Activated T-cell treated with anti-CD3 and anti-CD28 coated beads for 48 hours (primary cell): ENCODE measurements around the gene GABARAPL1.
"Not testable (repeated sequence)": the region's sequence is repeated elsewhere in the genome, so short reads cannot be mapped to it uniquely, and the experiment has no call there.

Experiments used
- DNase-seq: peaks from one replicate; pipeline ENCODE4 v3.0.0-alpha.2; 2020; ENCODE audit warnings: low read depth

GABARAPL1 gene

DNA sequence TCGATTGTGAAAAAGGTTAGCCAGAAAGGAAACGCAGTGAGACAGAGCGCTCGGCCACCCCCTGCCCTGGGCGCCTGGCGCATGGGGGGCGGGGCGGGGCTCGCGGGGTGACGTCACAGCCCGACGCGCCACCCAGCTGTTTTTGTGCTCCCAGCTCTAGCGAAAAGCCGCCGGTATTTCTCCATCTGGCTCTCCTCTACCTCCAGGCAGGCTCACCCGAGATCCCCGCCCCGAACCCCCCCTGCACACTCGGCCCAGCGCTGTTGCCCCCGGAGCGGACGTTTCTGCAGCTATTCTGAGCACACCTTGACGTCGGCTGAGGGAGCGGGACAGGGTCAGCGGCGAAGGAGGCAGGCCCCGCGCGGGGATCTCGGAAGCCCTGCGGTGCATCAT, at the start of gene GABARAPL1:
TSS of gene GABARAPL1 (plus strand) at position 139 of the 393 bp plus-strand sequence. CDS start at position 392, 253 bp downstream.
- peak; percentile 73 for DNase-seq

DNA sequence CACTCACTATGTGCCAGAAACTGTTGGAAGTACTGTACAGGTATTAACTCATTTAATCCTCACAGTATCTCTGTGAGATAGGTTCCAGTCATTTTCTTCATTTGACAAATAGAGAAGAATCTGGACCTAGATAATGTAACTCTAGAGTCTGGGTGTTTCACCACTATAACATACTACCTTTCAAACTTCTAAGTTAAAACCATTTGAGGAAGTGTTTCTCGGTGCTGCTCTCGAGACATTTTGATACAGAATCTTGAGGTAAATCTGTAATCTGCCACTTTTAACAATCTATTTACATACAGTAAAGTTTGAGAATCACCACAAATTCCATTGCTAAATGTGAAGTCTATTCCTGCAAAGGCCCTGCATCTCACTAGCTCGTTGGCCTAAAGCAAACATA, 49.6 kb upstream of the GABARAPL1 start:
- DNase-seq = no peak

DNA sequence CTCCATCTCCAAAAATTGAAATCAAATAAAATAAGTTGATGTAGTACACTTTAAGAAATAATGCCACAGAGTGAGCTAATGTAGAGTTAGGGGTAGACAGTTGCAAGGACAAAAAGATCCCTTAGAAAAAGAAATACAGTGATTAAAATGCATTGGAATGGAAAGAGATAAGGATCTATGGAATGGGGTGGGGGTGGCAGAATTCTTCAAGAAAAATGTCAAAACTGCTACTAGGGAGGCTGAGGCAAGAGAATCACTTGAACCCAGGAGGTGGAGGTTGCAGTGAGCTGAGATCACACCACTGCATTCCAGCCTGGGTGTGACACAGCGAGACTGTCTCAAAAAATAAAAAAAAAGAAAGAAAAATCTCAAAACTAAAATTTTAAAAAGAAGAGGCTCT, 47.3 kb upstream of the GABARAPL1 start:
- no peak for DNase-seq

DNA sequence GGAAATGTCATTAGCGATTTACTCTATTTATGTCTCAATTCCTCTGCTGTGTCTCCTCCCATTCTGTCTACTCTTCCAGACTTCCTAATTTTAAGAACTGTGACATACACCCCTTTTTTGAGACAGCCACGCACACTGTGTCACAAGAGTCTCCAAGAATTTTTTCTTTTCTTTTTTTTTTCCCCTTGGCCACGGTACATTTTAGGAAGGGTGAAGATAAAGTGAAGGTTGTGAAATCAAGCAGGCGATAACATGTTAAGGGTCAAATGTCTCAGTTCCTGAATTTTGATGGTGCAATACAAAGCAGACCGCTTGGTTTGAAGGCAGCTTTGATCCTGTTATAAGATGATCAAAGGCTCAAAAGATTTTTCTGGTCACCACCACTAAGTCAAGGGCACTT, 45.1 kb upstream of the GABARAPL1 start:
- no peak for DNase-seq

DNA sequence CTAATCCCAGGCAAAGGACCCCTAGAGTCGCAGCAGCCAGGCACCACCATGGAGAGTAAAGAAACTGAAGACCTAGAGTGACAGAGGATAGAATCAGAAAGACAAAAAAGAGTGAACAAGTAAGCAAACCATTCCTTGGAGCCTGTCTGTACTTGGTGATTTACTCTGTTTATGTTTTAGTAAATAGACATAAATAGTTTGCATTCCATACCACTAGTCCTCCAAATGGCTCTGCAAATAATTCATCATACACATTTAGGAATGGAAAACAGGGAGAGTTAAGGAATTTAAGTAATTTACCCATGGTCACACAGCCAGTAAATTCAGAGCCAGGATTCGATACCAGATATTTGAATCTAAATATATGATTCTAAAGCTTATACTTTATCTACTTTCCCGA, 43.6 kb upstream of the GABARAPL1 start:
- no peak for DNase-seq

DNA sequence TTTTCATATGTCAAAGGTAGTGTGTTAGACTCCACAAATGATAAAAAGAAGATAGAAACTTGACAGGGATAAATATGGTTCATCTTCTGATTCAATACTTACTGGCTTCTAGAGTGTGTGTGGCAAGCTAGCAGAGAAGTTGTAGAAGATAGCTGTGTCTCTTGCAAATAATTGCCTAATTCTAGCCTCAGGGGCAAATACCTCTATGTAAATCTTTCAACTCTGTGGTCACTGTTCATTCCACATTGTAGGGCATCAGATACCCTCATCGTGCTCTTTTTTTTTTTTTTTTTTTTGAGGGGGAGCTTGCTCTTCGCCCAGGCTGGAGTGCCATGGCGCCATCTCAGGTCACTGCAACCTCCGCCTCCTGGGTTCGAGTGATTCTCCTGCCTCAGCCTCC, 42.5 kb upstream of the GABARAPL1 start:
- DNase-seq = no peak

DNA sequence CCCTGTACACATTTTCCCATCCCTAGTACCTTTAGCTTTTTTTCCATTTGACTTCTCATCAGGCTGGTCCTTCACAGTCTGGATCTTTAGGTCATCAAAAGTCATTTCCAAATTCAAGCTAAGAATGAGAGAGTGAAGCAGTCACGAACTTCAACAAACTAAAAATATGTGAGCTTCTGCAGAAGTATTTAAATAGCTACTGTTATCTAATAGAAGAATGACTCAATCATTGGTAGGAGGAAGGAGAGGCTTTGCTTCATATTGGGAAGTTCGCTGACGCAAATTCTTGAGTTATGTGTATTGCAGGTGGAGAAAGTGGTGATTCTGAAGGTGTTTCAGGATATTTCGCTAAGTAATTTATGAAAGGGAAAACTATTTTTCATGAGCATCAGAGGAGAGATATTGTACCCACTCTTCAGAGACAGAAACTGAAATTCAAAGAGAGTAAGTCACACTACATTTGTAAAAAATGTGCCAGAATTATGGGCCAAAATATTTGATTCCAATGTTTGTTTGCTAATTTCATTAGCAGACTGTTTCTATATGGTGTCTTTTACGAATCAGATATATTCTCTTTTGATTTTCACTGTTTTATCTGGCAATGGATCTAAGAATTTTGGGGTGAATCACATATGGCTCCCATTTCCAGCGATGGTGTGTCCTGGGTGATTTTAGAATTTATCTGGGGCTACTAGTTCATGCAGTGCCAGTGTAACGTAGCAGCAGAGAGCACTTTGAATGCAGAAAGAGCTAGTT, 40.5 kb upstream of the GABARAPL1 start, which contains the start of gene OLR1:
TSS of gene OLR1 (minus strand) at position 160 of the 756 bp plus-strand sequence. CDS start at position 105, 55 bp downstream.
- no peak for DNase-seq

DNA sequence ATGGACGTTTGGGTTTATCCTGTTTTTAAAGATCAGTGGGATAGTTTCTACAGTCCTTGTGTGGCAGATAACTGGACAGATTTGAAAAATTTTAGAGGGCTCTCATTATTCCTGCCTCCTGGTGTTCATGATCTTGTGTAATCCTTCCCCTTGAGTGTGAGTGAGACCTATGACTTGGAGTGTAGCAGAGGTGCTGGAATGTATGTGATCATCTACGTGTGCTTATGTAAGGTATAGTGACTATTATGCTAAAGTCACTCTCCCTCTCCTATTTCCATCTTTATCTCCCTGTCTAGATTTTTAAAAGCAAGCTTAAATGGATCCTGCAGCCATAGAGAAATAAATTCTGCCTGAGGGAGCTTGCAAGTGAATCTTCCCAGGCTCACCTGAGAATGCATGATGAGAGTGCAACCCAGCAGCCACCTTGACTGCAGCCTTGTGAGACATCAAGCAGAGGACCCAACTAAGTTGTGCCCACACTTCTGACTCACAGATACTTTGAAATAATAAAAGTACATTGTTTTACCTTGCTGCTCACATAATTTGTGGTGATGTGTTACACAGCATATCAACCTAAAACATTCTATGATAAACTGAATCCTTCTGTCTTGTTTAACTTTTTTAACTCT, 37.6 kb upstream of the GABARAPL1 start:
- no peak for DNase-seq

DNA sequence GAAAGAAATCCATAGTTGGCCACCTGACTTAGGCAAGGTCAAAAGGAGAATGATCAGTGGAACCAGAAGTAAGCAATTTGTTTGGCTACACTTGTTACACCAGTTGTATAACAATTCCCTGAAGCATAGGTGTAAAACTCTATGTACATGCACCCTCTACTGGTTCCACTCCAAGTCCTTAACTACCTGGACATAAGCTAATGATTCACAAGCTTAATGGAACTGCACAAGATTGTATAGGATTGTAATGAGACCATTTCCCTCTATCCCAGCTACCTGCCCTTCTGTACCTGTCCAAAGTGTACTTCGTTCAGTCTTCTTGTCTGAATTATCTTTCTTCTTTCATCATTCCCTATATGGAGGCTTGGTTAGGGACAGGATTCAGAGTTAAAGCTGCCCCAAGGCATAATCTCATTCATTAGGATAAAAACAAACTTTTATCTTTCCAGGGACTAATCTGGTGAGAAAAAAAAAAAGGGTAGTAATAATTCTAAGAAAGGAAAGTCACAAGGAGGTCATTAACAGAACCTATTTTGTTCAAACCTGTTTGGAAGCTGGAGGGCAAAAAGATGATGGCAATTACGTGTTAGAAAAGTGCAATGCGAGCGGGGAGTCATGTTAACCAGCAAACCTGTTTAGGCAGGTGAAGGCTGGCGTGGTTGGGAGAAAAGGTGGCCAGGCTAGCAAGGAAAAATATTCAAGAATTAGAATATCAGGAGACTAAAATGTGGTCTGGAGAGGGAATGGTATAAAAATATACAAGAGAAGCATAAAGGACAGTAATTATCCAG, 36.6 kb upstream of the GABARAPL1 start:
- DNase-seq = no peak

DNA sequence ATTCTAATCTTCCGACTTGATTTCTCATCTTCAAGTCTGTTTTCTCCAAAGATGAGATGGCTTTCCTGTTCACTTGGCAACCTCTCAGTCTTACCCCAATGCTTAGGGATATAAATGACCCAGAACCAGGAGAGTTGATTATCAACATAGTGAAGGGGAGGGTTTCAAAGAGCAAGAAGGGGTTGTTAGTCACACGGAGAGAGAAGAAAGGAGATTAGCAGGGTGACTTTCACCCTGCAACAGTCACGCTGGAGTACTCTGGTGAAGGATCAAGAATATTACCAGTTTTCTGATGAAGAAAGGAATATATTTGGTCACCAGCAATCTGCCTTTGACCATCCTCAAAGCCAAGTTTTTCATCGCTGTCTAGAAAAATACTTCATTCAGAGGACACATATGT, 33.9 kb upstream of the GABARAPL1 start, which contains the start of gene TMEM52B:
TSS of gene TMEM52B (plus strand) at position 212 of the 400 bp plus-strand sequence. CDS start 543 bp downstream, outside the sequence.
- no peak for DNase-seq

DNA sequence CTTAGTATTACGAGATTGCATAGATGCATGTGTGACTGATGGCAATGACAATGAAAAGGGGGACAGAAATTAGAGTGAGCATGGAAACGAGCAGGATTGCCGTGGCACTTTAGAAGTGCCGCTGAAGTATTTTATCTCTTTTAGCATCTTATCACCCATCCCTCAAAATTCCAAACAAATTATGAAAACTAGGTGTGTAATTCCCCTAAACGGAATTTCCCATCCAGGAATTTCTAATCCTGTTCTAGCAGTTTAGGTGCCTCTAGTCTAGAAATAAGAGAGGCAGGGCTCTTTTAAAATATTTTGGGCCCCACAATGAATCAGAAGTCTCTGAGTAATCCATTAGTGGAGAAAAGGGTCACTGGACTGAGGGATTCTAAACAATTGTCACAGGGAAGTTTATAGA, 32.9 kb upstream of the GABARAPL1 start:
- no peak for DNase-seq

DNA sequence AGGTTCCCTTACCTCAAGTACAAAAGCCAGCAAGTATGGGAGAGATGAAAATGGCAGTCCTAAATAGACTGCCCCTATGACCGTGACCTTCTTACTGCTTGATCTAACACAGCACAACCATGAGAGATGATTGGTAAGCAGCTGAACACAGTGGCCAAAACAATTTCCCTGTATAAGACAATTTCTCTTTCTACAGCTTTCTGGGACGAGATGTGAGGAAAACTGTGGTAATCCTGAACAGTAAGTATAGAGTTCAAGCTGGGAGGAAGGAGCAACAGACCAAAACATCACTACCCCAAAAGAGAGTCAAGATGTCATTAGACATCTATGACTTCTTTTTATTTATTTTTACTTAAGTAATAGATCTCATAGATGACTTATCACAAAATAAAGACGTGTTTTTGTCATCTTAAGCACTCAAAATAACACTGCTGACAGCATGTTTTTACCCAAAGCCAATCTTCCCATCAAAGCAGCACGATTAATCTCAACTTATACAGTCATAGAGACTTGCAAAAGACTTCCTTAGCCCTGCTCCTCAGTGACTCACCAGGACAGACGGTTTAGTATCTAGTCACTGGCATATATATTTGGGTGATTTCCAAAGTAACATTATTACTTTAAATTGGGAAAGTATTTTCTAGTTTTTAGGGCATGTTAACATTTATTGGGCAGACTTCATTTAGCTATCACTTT, 30.2 kb upstream of the GABARAPL1 start:
- DNase-seq = no peak

DNA sequence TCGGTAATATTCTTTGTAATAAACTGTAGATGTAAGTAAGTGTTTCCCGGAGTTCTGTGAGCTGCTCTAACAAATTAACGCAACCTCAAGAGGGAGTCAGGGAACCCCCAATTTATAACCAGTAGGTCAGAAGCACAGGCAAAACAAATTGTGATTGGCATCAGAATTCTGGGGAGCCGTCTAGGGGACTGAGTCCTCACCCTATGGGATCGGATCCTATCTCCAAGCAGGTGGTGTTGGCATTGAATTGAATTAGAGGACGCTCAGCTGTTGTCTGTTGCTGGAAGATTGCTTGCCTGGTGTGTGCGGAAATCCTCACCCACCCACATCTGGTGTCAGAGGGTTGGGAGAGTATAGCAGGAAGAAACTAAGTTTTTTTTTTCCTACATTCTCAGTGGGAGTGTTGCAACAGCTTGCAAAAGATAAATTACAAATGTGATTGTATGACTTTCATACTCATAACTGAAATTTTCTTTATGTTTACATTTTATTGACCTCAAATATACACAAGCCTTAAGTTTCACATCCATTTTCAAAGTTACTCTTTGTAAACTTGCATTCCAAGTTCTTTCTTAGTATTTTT, 28.3 kb upstream of the GABARAPL1 start:
- DNase-seq = no peak

DNA sequence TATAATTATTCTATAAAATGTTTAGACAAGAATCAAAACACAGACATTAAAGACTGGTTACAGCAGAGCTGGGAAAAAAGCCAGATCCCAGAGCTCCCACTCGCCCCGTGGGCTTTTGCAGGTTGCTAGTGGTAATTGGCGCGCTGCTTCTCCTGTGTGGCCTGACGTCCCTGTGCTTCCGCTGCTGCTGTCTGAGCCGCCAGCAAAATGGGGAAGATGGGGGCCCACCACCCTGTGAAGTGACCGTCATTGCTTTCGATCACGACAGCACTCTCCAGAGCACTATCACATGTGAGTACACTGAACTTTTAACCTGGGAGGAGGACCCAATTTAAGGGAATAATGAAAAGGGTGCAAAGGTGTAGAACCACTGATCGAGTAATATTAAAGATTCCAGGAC, 26.4 kb upstream of the GABARAPL1 start:
- no peak for DNase-seq

DNA sequence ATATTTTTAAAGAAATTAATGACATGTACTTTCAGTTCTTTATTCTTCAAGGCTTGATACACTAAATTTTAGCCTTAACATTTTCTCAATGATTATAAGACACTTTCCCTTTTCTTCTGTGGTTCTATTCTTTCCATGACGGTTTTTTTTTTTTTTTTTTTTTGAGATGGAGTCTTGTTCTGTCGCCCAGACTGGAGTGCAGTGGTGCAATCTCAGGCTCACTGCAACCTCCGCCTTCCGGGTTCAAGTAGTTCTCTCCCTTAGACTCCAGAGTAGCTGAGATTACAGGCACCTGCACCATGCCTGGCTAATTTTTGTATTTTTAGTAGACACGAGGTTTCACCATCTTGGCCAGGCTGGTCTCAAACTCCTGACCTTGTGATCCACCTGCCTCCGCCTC, 25.7 kb upstream of the GABARAPL1 start:
- DNase-seq = not testable (repeated sequence)

DNA sequence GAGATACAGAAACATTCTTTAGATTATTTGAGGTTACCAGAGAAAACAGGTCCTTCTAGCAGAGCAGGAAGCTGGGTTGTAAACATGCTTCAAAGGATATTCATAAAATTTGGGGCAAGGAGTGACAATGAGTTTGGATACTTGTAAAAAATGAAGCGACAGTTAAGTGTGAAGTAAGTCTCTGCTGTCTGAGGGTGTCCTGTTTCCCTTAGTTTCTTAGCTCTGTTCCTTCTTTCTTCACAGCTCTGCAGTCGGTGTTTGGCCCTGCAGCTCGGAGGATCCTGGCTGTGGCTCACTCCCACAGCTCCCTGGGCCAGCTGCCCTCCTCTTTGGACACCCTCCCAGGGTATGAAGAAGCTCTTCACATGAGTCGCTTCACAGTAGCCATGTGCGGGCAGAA, 23.0 kb upstream of the GABARAPL1 start:
- DNase-seq = no peak

DNA sequence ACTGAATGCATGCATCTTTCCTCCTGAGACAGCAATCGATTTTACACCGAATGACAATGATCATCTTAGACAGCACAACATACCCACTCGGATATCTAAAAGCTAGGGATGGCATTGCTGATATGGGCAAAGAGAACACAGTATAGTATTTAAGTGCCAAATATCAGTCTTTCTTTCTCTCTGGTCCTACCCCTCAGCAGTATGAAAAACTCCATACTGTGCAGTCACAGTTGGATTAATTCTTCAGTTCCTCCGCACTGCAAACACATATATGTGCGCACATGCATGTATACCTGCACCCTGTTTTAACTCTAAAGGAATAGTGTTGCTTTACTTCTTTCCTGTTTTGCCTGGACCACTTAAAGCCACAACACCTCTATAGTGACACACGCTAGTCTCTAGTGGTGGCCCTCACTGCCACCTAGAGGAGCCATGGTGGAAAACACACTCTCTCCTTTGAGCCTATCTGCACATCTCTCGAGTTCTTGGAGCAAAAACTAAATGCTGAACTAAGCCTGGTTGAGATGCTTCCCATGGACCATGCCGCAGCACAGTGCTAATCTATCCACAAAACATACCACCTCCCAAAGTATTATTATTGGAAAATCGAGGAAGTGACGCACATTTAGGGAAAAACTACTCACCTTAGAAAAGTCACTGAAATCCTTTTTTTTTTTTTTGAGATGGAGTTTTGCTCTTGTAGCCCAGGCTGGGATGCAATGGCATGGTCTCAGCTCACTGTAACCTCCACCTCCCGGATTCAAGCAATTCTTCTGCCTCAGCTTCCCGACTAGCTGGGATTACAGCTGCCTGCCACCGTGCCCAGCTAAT, 21.9 kb upstream of the GABARAPL1 start:
- peak; percentile 35 for DNase-seq

DNA sequence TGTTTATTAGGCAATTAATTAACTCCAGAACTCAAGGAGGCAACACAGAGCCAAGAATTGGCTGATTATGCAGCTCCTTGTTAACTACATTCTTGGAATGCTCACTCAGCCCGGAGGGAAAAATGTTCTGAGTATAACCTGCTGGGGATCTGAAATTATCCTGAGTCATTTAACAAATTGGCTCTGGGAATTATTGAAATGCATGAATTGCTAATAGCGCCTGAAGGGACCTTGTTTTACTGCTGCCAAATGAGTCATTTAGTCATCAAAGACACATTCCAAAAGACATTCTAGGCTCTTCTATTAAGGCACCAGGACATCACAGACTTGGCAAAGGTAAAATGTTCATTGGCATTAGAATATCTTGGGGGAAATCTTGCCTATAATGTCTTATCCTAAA, 20.8 kb upstream of the GABARAPL1 start:
- no peak for DNase-seq

DNA sequence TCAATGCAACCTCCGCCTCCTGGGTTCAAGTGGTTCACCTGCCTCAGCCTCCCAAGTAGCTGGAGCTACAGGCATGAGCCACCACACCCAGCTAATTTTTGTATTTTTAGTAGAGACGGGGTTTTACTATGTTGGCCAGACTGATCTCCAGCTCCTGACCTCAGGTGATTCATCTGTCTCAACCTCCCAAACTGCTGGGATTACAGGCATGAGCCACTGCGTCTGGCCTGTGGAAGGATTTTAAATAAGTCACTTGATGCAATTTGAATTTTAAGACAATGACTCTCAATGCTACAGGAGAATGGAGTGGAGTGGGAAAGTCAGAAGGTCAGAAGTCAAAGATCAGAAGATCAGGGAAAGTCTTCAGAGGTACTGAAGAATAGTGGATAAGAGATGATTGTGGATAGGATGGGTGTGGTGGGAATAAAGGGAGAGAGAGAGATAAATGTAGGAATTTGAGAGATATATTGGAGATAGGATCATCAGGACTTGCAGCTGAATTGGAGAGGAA, 18.5 kb upstream of the GABARAPL1 start:
- DNase-seq = no peak

DNA sequence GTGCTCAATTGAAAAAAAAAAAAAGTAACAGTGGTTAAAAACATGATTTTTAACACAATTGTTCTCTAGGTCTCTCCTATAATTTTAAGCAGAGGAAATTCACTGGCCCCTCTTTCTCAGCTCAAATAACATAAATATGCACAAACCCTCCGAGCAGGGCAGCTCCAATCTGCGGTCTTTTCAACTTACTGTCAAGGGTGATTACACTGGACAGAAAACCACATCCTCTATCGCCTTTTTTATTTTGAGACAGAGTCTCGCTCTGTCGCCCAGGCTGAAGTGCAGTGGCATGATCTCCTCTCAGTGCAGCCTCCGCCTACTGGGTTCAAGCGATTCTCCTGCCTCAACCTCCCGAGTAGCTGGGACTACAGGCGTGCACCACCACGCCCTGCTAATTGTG, 16.5 kb upstream of the GABARAPL1 start:
- no peak for DNase-seq

DNA sequence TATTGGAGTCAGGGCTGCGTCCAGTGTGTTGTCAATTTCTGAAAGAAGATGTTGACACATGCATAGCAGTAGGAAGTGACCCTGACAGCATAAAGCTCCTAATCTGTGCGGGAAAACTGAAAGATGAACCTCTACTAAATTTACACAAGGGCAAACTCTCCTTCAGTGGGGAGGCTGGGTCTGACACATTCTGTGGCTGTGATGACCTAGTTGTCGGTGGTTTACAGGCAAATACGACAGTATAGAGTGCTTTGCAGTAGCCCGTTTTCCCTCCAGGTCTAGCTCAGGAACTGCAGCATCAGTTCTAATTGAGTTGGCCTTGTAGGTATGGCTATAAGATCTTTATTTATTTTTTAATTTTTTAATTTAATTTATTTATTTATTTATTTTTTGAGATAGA, 14.8 kb upstream of the GABARAPL1 start:
- no peak for DNase-seq
